GM18858 (cell line): ENCODE data around the gene MYO1G.
"Not testable (repeated sequence)": the region's sequence is repeated elsewhere in the genome, so short reads cannot be mapped to it uniquely, and the experiment has no call there.

Source experiments
- ATAC-seq: cut with Tn5 transposase; IDR thresholded peaks from one replicate; pipeline ENCODE4 v1.9.1; 2021; ENCODE audit not compliant: unreplicated experiment

The MYO1G gene

GRCh38 chr7:44999245-45000092 lies 20.7 kb upstream of the MYO1G start:
- peak; percentile 41 for ATAC-seq

GRCh38 chr7:44998153-44998871 lies 19.5 kb upstream of the MYO1G start:
- ATAC-seq, result no peak

GRCh38 chr7:44995555-44996493 lies 17.0 kb upstream of the MYO1G start:
- no peak for ATAC-seq

- ATAC-seq, result no peak
Measured at GRCh38 chr7:44994877-44995554, 16.2 kb upstream of the MYO1G start.

GRCh38 chr7:44992004-44992795 lies 13.4 kb upstream of the MYO1G start:
- not testable (repeated sequence) for ATAC-seq

GRCh38 chr7:44990109-44991023 lies 11.6 kb upstream of the MYO1G start:
- ATAC-seq, result no peak

GRCh38 chr7:44989132-44989531 lies 10.3 kb upstream of the MYO1G start:
- no peak for ATAC-seq

- no peak for ATAC-seq
Measured at GRCh38 chr7:44988701-44989100, 9.9 kb upstream of the MYO1G start.

GRCh38 chr7:44987996-44988395 lies 9.2 kb upstream of the MYO1G start:
- no peak for ATAC-seq

- ATAC-seq, result no peak
Measured at GRCh38 chr7:44987457-44987856, 8.6 kb upstream of the MYO1G start.

GRCh38 chr7:44986218-44987053 lies 7.6 kb upstream of the MYO1G start:
- ATAC-seq, result peak; percentile 83

- no peak for ATAC-seq
Measured at GRCh38 chr7:44985900-44986217, 7.0 kb upstream of the MYO1G start.

GRCh38 chr7:44985033-44985695 lies 6.3 kb upstream of the MYO1G start:
- no peak for ATAC-seq

- ATAC-seq, result no peak
Measured at GRCh38 chr7:44984478-44984758, 5.6 kb upstream of the MYO1G start.

GRCh38 chr7:44983742-44984477 lies 5.1 kb upstream of the MYO1G start:
- no peak for ATAC-seq

- ATAC-seq, result no peak
Measured at GRCh38 chr7:44982970-44983369, 4.2 kb upstream of the MYO1G start.

GRCh38 chr7:44982535-44982923 lies 3.7 kb upstream of the MYO1G start:
- no peak for ATAC-seq
